Testis (tissue), 2 donors: ENCODE measurements around the gene GID4.

ENCODE experiments used
- POLR2A ChIP-seq: fragments of 450-650 bp; IDR thresholded peaks from one replicate; pipeline ENCODE4 v1.6.1; 2017; ENCODE audit warnings: antibody characterized with exemption, mild to moderate bottlenecking, moderate library complexity
- TF ChIP-seq, protein P1 (sequence below), 3 experiments: fragments of 450-650 bp in 2 of 3; fragments of 200-600 bp in 1 of 3; sonication (generic) in 1 of 3; IDR thresholded peaks; one replicate each; pipeline ENCODE4 v1.5.1; 2016 to 2019; ENCODE audit warnings: antibody characterized with exemption in 3 of 3, mild to moderate bottlenecking in 2 of 3, moderate library complexity in 1 of 3

DNA sequence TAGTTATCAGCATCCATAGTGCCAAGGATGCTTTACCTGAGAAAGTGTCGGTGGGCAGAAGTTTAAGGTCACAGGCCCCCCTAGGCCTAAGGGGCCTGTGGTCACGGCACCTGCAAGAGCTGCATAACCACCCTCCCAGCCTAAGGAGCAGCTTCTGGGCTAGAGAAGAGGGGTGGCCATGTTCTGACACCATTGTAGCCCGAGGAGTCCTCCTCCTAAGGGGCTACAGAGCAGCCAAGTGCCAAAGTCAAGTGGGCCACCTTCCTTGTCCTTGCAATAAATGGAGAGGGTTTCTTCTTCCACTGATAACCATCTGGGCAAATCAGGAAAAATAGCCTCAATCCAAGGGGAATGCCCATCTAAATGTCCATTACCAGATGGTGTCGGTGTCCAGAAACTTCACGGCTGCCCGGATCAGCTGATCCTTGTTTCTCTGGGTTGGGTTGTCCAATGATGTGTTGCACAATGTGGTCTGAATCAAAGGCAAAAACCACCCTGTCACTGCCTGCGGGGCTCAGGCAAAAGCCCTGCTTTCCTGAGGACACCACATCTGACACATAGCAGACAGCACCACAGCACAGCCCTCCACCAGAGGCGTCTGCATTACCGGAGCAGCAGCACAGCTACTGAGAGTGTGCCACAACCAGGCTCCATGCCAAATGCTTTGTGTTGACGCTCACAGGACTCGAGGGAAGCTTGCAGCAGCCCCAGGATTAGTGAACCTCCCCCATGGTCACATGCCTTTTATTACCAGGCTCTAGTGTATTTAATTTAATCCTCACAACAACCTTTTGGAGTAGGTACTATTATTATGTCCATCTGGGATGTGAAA, 13.0 kb upstream of the GID4 start:
- TF ChIP-seq, protein P1, sequence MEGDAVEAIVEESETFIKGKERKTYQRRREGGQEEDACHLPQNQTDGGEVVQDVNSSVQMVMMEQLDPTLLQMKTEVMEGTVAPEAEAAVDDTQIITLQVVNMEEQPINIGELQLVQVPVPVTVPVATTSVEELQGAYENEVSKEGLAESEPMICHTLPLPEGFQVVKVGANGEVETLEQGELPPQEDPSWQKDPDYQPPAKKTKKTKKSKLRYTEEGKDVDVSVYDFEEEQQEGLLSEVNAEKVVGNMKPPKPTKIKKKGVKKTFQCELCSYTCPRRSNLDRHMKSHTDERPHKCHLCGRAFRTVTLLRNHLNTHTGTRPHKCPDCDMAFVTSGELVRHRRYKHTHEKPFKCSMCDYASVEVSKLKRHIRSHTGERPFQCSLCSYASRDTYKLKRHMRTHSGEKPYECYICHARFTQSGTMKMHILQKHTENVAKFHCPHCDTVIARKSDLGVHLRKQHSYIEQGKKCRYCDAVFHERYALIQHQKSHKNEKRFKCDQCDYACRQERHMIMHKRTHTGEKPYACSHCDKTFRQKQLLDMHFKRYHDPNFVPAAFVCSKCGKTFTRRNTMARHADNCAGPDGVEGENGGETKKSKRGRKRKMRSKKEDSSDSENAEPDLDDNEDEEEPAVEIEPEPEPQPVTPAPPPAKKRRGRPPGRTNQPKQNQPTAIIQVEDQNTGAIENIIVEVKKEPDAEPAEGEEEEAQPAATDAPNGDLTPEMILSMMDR (IDR thresholded peaks at IDR 0.05), result no peak
- TF ChIP-seq POLR2A, result no peak
